Measurements from ENCODE around the gene CFAP52.

DNA sequence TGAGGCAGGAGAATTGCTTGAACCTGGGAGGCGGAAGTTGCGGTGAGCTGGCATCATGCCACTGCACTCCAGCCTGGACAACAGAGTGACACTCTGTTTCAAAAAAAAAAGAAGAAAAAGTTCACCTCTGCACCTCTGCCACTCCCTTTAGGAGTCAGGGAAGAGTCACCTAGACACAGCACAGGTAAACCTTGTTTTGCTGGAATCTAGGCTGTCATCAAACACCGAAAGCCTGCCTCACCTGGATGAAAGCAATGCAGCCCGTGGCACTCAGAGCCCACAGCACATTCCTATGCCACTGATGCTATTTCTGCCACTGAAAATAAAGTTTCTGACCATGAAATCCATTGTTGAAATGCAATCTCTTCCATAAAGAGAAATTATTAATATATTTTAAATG lies 22.2 kb downstream of the CFAP52 start:
- TF ChIP-seq, protein P1, sequence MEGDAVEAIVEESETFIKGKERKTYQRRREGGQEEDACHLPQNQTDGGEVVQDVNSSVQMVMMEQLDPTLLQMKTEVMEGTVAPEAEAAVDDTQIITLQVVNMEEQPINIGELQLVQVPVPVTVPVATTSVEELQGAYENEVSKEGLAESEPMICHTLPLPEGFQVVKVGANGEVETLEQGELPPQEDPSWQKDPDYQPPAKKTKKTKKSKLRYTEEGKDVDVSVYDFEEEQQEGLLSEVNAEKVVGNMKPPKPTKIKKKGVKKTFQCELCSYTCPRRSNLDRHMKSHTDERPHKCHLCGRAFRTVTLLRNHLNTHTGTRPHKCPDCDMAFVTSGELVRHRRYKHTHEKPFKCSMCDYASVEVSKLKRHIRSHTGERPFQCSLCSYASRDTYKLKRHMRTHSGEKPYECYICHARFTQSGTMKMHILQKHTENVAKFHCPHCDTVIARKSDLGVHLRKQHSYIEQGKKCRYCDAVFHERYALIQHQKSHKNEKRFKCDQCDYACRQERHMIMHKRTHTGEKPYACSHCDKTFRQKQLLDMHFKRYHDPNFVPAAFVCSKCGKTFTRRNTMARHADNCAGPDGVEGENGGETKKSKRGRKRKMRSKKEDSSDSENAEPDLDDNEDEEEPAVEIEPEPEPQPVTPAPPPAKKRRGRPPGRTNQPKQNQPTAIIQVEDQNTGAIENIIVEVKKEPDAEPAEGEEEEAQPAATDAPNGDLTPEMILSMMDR (optimal IDR thresholded peaks at IDR 0.05 in 1 of 3, IDR thresholded peaks at IDR 0.05 in 1 of 3, conservative IDR thresholded peaks at IDR 0.05 in 1 of 3; ENCODE audit: extremely low read depth in 1 of 3, insufficient read depth in 2 of 3, low read length in 3 of 3): no peak
- TF ChIP-seq EZH2 (IDR thresholded peaks at IDR 0.05; ENCODE audit: low read length): no peak
